ENCODE measurements around the gene CIITA. TPM values are rescaled to one million over a fixed set of nuclear protein-coding genes. Genes with fewer than 3 reads are reported as not detected.

Gene CIITA
- total and polyA plus RNA-seq, 10 of the 15 experiments (the other 5 are each of a cell fraction or from before 2014, with no cell fraction given), result 11.5 to 145 (median 49.7) TPM

DNA sequence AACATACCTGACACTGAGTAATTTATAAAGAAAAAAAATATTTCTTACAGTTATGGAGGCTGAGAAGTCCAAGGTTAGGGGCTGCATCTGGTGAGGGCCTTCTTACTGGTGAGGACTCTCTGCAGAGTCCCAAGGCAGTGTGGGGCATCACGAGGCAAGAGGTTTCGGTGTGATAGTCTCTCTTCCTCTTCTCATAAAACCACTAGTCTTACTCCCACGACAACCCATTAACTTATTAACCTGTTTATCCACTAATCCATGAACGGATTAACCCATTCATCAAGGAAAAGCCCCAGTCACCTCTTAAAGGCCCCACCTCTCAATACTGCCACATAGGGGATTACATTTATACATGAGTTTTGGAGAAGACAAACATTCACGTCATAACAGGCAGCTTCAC, 20.1 kb downstream of the CIITA start (continued):
- TF ChIP-seq GATAD2B (conservative IDR thresholded peaks at IDR 0.05; ENCODE audit: low read depth) (peak; percentile 64), EP300 (IDR thresholded peaks at IDR 0.05; ENCODE audit: borderline replicate concordance in 1 of 2, control insufficient read depth in 1 of 2, low read depth in 2 of 2, low read length in 2 of 2) (peak; percentile 58 to 72; a peak in 2 of 4 replicates), IRF4 (IDR thresholded peaks at IDR 0.05; ENCODE audit: low read depth, low read length) (no peak), ASH2L (IDR thresholded peaks at IDR 0.05; ENCODE audit: borderline replicate concordance, low read depth) (no peak), SIX5 (IDR thresholded peaks at IDR 0.05; ENCODE audit: low read depth, low read length, severe bottlenecking) (no peak), SMC3 (IDR thresholded peaks at IDR 0.05; ENCODE audit: borderline replicate concordance, low read length) (no peak), ZZZ3 (IDR thresholded peaks at IDR 0.05; ENCODE audit: control insufficient read depth, insufficient read length, low read depth) (no peak), HSF1 (IDR thresholded peaks at IDR 0.05; ENCODE audit: low read depth, low read length) (no peak), YBX1 (IDR thresholded peaks at IDR 0.05) (no peak), ZBTB40 (IDR thresholded peaks at IDR 0.05; ENCODE audit: borderline replicate concordance) (no peak), ZNF207 (IDR thresholded peaks at IDR 0.05; ENCODE audit: borderline replicate concordance) (no peak), HDGF (IDR thresholded peaks at IDR 0.05) (no peak), TAF1 (IDR thresholded peaks at IDR 0.05; ENCODE audit: borderline replicate concordance, low read depth, low read length) (no peak), ETV6 (conservative IDR thresholded peaks at IDR 0.05 in 1 of 2, IDR thresholded peaks at IDR 0.05 in 1 of 2; ENCODE audit: borderline replicate concordance in 1 of 2, low read depth in 1 of 2) (no peak), EGR1 (IDR thresholded peaks at IDR 0.05; ENCODE audit: borderline replicate concordance in 1 of 2, low read depth in 2 of 2, low read length in 2 of 2) (no peak), SUPT20H (IDR thresholded peaks at IDR 0.05; ENCODE audit: borderline replicate concordance, control insufficient read depth, low read depth, low read length) (no peak), MYB (IDR thresholded peaks at IDR 0.05; ENCODE audit: borderline replicate concordance, low read depth, low read length) (no peak), E2F4 (IDR thresholded peaks at IDR 0.05; ENCODE audit: low read depth, low read length) (no peak), CEBPB (IDR thresholded peaks at IDR 0.05; ENCODE audit: borderline replicate concordance in 1 of 2, low read depth in 2 of 2, low read length in 2 of 2) (no peak), NR2C1 (IDR thresholded peaks at IDR 0.05) (no peak), SMARCA5 (IDR thresholded peaks at IDR 0.05) (no peak)
- TF ChIP-seq, protein P1, sequence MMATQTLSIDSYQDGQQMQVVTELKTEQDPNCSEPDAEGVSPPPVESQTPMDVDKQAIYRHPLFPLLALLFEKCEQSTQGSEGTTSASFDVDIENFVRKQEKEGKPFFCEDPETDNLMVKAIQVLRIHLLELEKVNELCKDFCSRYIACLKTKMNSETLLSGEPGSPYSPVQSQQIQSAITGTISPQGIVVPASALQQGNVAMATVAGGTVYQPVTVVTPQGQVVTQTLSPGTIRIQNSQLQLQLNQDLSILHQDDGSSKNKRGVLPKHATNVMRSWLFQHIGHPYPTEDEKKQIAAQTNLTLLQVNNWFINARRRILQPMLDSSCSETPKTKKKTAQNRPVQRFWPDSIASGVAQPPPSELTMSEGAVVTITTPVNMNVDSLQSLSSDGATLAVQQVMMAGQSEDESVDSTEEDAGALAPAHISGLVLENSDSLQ (IDR thresholded peaks at IDR 0.05), result no peak
